Stimulated activated CD8-positive, alpha-beta memory T cell treated with anti-CD3 and anti-CD28 coated beads, Interleukin-15, amount 100 ng/mL, for 1 hour (primary cell): ENCODE data around the gene RETN.

ENCODE experiments used
- DNase-seq: peaks from one replicate; pipeline ENCODE4 v3.0.0-alpha.2; 2020; ENCODE audit warnings: low read depth

RETN gene

GRCh38 chr19:7682175-7682855 is 13.5 kb downstream of the RETN start:
- DNase-seq, result no peak

- no peak for DNase-seq
These were observed 16.9 kb downstream of the RETN start for GRCh38 chr19:7685546-7686445.

- DNase-seq, result no peak
These were observed 18.3 kb downstream of the RETN start for GRCh38 chr19:7687177-7687576.

GRCh38 chr19:7689165-7689564 is 20.3 kb downstream of the RETN start:
- DNase-seq, result no peak

GRCh38 chr19:7690779-7691258 is 22.0 kb downstream of the RETN start:
- DNase-seq, result no peak

GRCh38 chr19:7691497-7691896 is 22.6 kb downstream of the RETN start:
- no peak for DNase-seq

- no peak for DNase-seq
These were observed 23.7 kb downstream of the RETN start for GRCh38 chr19:7692417-7693088.

GRCh38 chr19:7694499-7694898 is 25.6 kb downstream of the RETN start:
- no peak for DNase-seq

GRCh38 chr19:7697721-7698287 is 29.0 kb downstream of the RETN start:
- no peak for DNase-seq

GRCh38 chr19:7698583-7698982 is 29.7 kb downstream of the RETN start:
- DNase-seq, result no peak

- DNase-seq, result no peak
These were observed 30.2 kb downstream of the RETN start for GRCh38 chr19:7699003-7699402.

GRCh38 chr19:7699417-7700401 is 30.9 kb downstream of the RETN start:
- no peak for DNase-seq

GRCh38 chr19:7701049-7701653 is 32.3 kb downstream of the RETN start:
- DNase-seq, result no peak

GRCh38 chr19:7701654-7702457 is 33.0 kb downstream of the RETN start, which contains the start of gene FCER2:
FCER2 (minus strand) TSS chr19:7702131; CDS start chr19:7699760, 2,371 bp downstream.
- no peak for DNase-seq

GRCh38 chr19:7703332-7703731 is 34.5 kb downstream of the RETN start:
- DNase-seq, result no peak

- DNase-seq, result no peak
These were observed 35.6 kb downstream of the RETN start for GRCh38 chr19:7704280-7705060.

- DNase-seq, result peak; percentile 35
These were observed 36.7 kb downstream of the RETN start for GRCh38 chr19:7705387-7706187.
